GM18508 (cell line): Measurements from ENCODE around the gene NUDT7.

ENCODE experiments used
- ATAC-seq: cut with Tn5 transposase; IDR thresholded peaks from one replicate; pipeline ENCODE4 v1.9.1; 2021; ENCODE audit warnings: moderate number of reproducible peaks; ENCODE audit not compliant: insufficient read depth, unreplicated experiment

The NUDT7 gene

DNA sequence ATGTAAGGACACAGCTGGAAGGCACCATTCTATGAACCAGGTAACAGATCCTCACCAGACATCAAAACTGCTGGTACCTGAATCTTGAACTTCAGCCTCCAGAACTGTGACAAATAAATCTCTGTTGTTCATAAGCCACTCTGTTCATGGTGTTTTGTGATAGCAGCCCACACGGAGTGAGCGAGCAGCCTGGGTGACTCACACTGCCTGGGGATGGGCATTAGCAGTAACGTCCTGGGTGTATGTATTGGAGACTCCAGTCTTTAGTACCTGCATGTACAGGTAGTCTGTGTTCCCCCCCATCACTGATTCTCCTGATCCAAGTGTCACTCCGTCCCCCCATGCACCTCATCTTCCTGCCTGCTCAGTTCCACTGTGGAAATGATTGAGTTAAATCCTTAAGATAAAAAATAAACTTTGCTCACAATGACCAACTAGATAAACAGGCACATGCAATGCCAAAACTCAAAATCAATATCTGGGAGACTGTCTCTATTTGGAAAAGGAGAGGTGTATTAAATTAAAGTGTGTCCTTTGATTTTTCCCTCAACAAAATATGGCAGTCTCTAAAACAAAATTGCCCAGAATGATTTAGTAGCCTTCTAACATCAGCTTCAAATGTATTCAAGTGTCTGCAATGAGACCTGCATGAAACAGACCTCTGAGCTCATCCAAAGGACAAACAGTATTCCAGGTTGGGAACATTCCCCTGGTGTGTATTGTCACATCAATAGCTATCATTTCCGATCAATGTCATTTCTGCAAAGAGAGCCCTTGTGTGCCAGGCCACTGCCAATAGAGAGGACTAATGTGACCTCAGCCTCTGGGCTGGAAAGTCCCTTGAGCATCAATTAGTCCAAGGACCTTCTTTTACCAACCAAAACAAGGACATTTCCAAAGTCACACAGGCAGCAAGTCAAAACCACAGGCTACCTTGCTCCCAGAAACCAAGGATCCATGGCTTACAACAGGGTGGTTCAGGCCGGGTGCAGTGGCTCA, 53.9 kb downstream of the NUDT7 start:
- ATAC-seq = no peak

DNA sequence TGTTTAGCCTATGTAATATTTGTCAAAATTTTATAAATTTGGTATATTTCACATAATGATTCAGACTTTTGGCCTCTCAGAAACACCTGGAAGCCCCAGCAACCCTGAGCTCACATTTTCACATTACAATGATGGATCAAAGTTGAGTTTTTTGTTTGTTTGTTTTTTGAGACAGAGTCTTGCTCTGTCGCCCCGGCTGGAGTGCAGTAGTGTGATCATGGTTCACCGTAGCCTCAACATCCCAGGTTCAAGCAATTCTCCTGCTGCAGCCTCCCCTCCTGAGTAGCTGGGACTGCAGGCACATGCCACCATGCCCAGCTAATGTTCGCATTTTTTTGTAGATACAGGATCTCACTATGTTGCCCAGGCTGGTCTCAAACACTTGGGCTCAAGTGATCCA, 55.4 kb downstream of the NUDT7 start:
- no peak for ATAC-seq

DNA sequence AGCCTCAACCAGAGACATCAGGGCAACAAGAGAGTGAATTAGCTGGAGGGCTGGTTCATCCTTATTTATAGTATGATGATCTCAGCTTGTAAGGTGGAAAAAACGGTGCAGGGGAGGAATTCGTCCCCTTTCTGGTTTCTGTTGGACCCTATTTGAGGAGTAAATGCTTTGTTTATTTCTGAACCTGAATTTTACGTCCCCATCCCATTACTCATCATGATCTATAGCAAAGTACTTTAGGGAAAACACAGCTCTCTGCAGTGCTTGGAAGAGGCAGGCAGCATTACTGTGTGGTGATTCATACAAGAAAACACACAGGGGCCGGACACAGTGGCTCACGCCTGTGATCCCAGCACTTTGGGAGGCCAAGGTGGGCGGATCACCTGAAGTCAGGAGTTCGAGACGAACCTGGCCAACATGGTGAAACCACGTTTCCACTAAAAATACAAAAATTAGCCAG, 58.1 kb downstream of the NUDT7 start:
- no peak for ATAC-seq

DNA sequence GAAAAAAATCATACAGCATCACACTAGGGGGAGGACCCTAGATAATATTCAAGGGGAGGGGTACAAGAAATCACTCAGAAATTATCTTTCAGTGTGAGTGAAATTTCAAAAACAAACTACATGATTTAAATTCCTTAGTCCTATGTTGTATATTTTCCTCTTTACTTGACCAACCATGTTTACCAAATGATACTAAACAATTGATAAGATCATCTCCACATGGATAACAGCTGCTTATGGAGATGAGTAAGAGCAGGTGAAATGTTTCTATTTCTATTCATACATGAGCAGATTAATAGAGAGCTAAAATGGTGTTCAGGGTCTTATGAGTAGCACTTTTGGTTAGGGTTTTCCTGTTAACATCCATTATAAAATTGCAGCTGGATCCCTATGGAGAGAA, 58.8 kb downstream of the NUDT7 start:
- no peak for ATAC-seq

DNA sequence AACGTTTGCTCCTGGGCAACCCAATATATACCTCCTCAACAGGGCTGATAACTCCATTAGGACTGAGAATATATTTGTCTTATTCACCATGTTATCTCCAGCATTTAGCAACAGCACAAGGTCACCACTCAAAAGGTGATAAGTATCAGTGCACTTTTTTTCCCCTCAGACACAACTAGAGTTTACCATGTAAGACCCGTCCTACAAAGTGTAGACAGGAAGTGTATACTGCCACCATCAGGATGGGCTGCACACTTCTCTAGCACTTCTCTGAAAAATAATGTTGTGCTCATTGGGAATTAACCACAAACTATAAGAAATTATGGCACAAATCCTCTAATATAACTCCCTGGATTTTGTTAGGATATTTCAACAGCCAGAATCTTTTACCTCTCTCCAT, 60.4 kb downstream of the NUDT7 start:
- ATAC-seq = no peak

DNA sequence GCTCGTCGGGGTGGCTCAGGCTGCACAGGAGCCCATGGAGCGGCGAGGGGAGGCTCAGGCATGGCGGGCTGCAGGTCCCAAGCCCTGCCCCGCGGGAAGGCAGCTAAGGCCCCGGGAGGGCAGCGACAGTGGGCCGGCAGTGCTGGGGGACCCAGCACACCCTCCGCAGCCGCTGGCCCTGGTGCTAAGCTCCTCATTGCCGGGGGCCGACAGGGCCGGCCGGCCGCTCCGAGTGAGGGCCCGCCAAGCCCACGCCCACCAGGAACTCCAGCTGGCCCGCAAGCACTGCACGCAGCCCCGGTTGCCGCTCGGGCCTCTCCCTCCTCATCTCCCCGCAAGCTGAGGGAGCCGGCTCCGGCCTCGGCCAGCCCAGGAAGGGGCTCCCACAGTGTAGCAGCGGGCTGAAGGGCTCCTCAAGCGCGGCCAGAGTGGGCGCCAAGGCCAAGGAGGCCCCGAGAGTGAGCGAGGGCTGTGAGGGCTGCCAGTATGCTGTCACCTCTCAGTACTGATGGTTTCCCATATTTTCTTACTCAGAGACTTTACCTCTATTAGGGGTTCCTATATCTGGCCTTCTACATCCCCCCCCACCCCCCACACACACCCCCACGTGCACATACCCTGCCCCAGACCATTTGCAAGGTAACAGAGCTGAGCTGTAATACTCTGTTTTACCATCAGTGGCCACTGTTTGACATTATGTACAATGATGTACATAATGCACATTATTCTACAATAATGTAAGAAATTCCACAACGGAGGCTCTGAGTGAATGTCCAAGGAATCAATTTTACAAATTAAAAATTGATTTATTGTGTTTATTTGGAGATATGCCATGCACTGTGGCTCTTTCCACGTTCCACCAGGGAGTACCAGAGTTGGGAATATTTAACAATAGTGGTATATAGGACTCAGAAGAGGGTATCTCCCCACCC, 62.4 kb downstream of the NUDT7 start:
- no peak for ATAC-seq

- ATAC-seq = no peak
Observed at GRCh38 chr16:77785373-77785764, 63.1 kb downstream of the NUDT7 start.

DNA sequence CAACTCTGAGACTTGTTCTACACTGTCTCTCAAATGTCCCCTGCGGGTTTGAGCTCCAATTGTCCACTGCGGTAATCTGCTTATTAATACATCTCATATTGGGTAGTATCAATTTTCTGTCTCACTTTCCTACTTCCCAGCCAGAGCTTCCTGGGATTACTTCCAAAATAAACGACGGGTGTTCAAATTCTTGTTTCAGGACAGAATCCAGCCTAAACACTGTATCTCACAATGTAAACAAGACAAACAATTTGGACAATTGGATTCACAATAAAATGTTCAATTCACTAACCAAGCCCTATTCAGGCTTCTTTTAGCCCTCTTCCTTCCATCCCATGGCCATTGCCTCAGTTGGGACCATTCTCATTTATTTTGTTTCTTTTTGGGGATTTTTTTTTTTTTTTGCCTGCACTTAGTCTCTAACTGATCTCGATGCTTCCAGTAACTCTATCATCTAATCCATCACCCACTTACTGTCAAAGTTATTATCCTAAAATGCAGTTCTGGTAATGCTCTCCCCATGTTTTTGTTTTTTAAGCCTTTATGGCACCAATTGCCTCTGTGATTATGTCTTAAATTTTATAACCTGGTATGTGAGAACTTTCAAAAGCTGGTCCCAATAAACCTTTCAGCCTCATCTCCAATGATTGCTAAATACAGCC, 64.0 kb downstream of the NUDT7 start:
- no peak for ATAC-seq

DNA sequence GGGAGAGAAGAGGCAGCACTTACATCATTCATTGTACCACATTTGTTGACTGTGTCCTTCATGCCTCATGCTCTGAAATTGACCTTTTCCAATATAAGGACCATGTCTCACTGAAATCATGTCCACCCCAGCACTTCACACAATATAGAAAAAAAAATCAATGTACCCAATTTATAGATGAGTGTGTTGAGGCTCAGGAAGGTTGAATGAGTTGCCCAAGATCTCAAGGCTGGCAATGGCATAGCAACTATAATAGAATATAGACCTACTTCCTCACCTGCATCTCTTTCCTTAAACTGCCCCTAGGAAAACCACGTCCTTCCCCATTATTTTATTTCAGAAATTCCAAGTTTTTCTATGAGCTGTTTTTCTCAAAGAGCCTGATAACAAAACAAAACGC, 65.1 kb downstream of the NUDT7 start:
- ATAC-seq = no peak

GRCh38 chr16:77788181-77789084, 66.1 kb downstream of the NUDT7 start, which contains the start of gene VAT1L:
TSS of gene VAT1L (plus strand) at chr16:77788564. CDS start at chr16:77788683, 119 bp downstream.
- ATAC-seq = no peak

DNA sequence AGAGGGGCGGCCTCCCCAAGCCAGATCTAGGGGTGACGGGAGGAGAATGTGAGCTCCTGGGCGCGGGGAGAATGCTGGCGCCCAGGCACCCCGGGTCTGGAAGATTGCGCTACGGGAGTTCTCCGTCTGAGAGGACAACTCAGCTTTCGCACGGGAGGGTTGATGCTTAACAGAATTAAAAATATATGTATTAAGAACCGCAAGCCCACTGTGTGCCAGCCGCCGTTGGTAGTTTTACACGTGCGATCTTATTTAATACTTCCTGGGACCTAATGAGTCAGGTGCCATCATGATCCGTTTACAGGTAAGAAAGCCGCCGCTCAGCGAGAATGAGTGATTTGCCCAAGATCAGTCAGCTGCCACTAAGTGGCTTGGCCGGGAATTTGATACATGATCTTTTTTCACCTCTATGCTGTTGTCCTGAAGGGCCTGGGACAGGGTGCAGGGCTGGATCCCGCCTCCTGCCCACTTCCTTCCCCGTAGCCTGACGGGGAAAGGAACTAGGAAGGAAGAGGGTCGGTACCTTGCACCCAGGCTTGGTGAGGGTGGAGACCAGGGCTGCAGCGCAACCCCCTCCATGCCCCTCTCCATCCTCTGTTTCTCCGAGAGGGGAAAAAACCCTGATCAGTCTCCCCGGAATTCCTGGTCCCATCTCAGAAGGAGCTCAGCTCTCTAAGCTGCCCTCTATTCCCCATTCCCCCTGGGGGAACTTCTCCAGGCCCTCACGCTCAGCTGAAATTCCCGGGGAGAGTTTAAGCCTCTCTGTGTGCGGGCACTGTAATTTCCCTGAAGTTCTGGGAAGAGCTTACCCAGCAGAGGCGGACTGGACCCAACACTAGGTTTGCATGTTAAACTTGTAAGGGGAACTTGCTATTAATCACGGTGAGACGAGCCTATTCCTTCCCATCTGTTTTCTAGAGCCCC, 67.0 kb downstream of the NUDT7 start:
- ATAC-seq = no peak

DNA sequence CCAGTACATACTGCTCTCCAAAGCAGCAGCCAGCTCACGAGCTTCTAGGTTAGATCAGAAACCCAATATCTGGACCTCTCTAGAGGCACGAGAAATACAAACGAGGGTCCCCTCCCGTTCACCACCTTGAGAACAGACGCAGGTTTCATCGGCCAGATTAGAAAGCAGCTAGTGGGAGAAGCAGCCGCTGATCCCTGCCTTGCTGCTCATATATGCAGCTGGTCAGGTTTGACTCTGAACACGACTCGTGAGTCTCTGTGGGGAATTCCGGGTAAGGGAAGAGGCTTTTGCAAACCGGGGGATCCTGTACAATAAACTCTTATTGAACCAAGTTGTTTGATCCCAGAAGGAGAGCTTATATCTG, 67.7 kb downstream of the NUDT7 start:
- no peak for ATAC-seq

DNA sequence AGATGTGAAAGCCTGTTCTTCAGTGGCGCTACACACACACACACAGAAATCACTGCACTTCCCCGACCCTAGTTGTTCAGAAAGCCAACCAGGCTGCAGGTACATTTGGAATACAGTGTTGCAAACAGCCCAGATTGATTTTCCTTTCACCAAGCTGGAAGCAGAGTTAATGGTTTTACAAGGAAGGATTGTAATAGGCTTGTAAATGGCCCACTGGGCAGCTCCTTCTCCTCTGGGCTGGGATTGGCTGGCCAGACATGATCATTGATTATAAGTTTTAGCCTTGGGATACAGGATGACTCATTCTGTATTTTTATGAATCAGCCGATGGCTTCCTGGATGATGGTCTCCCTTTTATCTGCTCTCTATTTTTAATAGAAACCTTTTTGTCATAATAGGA, 68.6 kb downstream of the NUDT7 start:
- no peak for ATAC-seq
